Gastrocnemius medialis (tissue), 4 donors: Measurements from ENCODE around the gene TLR4.

ENCODE experiments used
- POLR2A ChIP-seq, 2 donors: fragments of 450-650 bp; IDR thresholded peaks; one replicate each; pipeline ENCODE4 v1.6.1; 2017; ENCODE audit warnings: antibody characterized with exemption in 2 of 2, mild to moderate bottlenecking in 2 of 2, moderate library complexity in 2 of 2
- TF ChIP-seq, protein P1 (sequence below), 5 experiments: fragments of 450-650 bp in 3 of 5; fragments of 200-600 bp in 2 of 5; sonication (generic) in 2 of 5; IDR thresholded peaks in 4 of 5; conservative IDR thresholded peaks in 1 of 5; 1 replicate in 4 of 5; 2 replicates in 1 of 5; pipeline ENCODE4 v1.5.1; 2016 to 2019; ENCODE audit warnings: antibody characterized with exemption in 5 of 5, mild to moderate bottlenecking in 3 of 5, moderate library complexity in 3 of 5

DNA sequence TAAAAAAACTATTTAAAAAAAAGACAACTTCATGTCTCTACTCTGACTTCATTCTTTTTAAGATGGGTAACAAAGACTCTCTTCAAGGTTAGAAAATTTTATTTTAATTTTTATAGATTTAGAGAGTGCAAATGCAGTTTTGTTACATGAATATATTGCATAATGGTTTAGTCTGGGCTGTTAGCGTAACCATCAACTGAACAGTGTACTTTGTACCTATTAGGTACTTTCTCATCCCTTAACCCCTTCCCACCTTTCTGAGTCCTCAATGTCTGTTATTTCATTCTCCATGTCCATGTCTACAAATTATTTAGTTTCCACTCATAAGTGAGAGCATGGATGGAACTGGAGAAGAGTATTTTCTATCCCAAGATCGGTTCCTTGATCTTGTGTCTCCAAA is 16.8 kb downstream of the TLR4 start:
- TF ChIP-seq, protein P1, sequence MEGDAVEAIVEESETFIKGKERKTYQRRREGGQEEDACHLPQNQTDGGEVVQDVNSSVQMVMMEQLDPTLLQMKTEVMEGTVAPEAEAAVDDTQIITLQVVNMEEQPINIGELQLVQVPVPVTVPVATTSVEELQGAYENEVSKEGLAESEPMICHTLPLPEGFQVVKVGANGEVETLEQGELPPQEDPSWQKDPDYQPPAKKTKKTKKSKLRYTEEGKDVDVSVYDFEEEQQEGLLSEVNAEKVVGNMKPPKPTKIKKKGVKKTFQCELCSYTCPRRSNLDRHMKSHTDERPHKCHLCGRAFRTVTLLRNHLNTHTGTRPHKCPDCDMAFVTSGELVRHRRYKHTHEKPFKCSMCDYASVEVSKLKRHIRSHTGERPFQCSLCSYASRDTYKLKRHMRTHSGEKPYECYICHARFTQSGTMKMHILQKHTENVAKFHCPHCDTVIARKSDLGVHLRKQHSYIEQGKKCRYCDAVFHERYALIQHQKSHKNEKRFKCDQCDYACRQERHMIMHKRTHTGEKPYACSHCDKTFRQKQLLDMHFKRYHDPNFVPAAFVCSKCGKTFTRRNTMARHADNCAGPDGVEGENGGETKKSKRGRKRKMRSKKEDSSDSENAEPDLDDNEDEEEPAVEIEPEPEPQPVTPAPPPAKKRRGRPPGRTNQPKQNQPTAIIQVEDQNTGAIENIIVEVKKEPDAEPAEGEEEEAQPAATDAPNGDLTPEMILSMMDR (IDR thresholded peaks at IDR 0.05 in 4 of 5, conservative IDR thresholded peaks at IDR 0.05 in 1 of 5), result no peak
- no peak for TF ChIP-seq POLR2A (IDR thresholded peaks at IDR 0.05)
